Nephron (organoid): ENCODE results near the gene C3orf38.
"Not testable (repeated sequence)": the region's sequence is repeated elsewhere in the genome, so short reads cannot be mapped to it uniquely, and the experiment has no call there.

Experiments used
- H3K27ac Mint-ChIP-seq, 3 experiments: 2 replicates each; pipeline ENCODE4 v1.8.0; 2020; ENCODE audit warnings: mixed read lengths in 3 of 3, mild to moderate bottlenecking in 2 of 3, moderate library complexity in 1 of 3
- H3K27me3 Mint-ChIP-seq: 2 replicates; pipeline ENCODE4 v1.8.0; 2021; ENCODE audit warnings: low read depth, mild to moderate bottlenecking, moderate library complexity, mixed read lengths
- H3K36me3 Mint-ChIP-seq: 2 replicates; pipeline ENCODE4 v1.8.0; 2020; ENCODE audit warnings: low read depth, mixed read lengths
- H3K4me1 Mint-ChIP-seq: 2 replicates; pipeline ENCODE4 v1.8.0; 2020; ENCODE audit warnings: mixed read lengths
- H3K4me3 Mint-ChIP-seq, 3 experiments: 2 replicates each; pipeline ENCODE4 v1.8.0; 2020; ENCODE audit warnings: mild to moderate bottlenecking in 3 of 3, mixed read lengths in 3 of 3, moderate library complexity in 2 of 3
- H3K9me3 Mint-ChIP-seq: 2 replicates; pipeline ENCODE4 v1.8.0; 2020; ENCODE audit warnings: mixed read lengths
- CTCF ChIP-seq, 3 experiments: fragments of 200-600 bp; sonication (generic); IDR thresholded peaks; one replicate each; pipeline ENCODE4 v1.5.0; 2021; ENCODE audit warnings: antibody characterized with exemption in 3 of 3; ENCODE audit not compliant: unreplicated experiment in 3 of 3

C3orf38 gene

DNA sequence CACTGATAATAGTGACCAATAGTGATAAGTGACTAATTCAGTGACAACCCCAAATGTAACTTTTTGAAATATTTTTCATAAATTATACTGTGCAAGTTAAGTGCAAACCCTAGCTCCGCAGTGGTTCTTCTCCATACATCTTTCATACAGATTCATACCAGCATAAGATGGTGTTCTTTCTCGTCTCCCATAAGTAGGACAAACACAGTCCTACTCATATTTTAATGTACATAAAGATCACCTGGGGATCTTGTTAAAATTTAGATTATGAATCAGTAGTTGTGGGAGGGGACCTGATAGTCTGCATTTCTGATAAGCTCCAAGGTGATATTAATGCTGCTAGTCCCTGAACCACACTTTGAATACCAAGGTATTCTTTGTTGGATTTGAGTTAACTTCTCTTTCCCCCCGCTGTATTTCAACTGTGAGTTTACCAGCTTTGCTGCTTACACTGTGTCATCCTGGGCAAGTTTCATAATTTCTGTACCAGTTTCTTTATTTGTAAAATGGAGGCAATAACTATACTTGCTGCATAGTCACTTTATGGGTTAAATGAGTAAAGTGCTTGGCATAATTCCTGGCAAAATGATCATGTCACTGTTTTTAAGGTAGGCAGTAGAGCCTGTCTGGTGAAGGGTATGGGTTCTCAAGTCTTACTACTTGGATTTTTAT is 34.7 kb upstream of the C3orf38 start:
- no peak for TF ChIP-seq CTCF (IDR thresholded peaks at IDR 0.05; ENCODE audit: unreplicated experiment in 3 of 3)
- no peaks in the 10 kb centered on the region for H3K9me3 Mint-ChIP-seq
- H3K4me1 Mint-ChIP-seq = no peaks in the 10 kb centered on the region
- no peaks in the 10 kb centered on the region for H3K27me3 Mint-ChIP-seq
- no peak overlapping the region for H3K27ac Mint-ChIP-seq
- H3K4me3 Mint-ChIP-seq = no peak overlapping the region
- peaks cover 24% of the 10 kb centered on the region for H3K36me3 Mint-ChIP-seq

GRCh38 chr3:88117683-88118082 is 32.1 kb upstream of the C3orf38 start:
- H3K4me3 Mint-ChIP-seq = no peak overlapping the region
- H3K27ac Mint-ChIP-seq = no peak overlapping the region
- H3K4me1 Mint-ChIP-seq = no peaks in the 10 kb centered on the region
- no peaks in the 10 kb centered on the region for H3K27me3 Mint-ChIP-seq
- TF ChIP-seq CTCF (IDR thresholded peaks at IDR 0.05; ENCODE audit: unreplicated experiment in 3 of 3) = no peak
- peaks cover 32% of the 10 kb centered on the region for H3K36me3 Mint-ChIP-seq
- H3K9me3 Mint-ChIP-seq = no peaks in the 10 kb centered on the region

- H3K9me3 Mint-ChIP-seq, H3K4me3 Mint-ChIP-seq, H3K4me1 Mint-ChIP-seq, H3K27me3 Mint-ChIP-seq, H3K27ac Mint-ChIP-seq: not testable (repeated sequence)
- H3K36me3 Mint-ChIP-seq = peaks cover 32% of the 10 kb centered on the region
Measured at GRCh38 chr3:88118603-88119002, 31.2 kb upstream of the C3orf38 start.

GRCh38 chr3:88123526-88123925 is 26.2 kb upstream of the C3orf38 start:
- Mint-ChIP-seq H3K4me3 (no peak overlapping the region), H3K27me3 (no peaks in the 10 kb centered on the region), H3K27ac (no peak overlapping the region), H3K4me1 (no peaks in the 10 kb centered on the region), H3K9me3 (no peaks in the 10 kb centered on the region), H3K36me3 (peaks cover 26% of the 10 kb centered on the region)
- no peak for TF ChIP-seq CTCF (IDR thresholded peaks at IDR 0.05; ENCODE audit: unreplicated experiment in 3 of 3)

DNA sequence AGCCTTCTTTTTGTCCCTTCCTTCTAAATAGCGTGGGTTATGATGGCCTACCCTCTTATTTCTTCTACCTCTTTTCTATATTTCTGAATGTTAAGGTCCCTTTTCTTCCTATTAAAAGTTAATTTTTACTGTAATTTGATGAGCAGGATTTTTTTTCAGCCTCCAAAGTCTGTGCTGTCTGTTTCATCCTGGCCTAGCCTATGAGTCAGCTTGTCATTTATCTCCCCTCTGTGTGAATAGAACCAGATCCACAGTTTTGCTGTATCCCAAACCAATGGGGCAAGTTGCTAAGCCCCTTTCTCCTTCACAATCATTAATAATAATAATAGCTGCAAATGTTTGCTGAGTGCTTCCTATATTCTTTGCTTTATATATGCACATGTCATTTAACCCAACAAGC is 18.1 kb upstream of the C3orf38 start:
- Mint-ChIP-seq H3K27me3 (no peaks in the 10 kb centered on the region), H3K36me3 (peaks cover 29% of the 10 kb centered on the region), H3K27ac (no peak overlapping the region), H3K9me3 (no peaks in the 10 kb centered on the region), H3K4me1 (peaks cover 5% of the 10 kb centered on the region), H3K4me3 (no peak overlapping the region)
- no peak for TF ChIP-seq CTCF (IDR thresholded peaks at IDR 0.05; ENCODE audit: unreplicated experiment in 3 of 3)

GRCh38 chr3:88132894-88133293 is 16.9 kb upstream of the C3orf38 start:
- peaks cover 5% of the 10 kb centered on the region for H3K4me1 Mint-ChIP-seq
- TF ChIP-seq CTCF (IDR thresholded peaks at IDR 0.05; ENCODE audit: unreplicated experiment in 3 of 3) = no peak
- peaks cover 27% of the 10 kb centered on the region for H3K36me3 Mint-ChIP-seq
- no peak overlapping the region for H3K27ac Mint-ChIP-seq
- H3K9me3 Mint-ChIP-seq = no peaks in the 10 kb centered on the region
- H3K4me3 Mint-ChIP-seq = no peak overlapping the region
- H3K27me3 Mint-ChIP-seq = no peaks in the 10 kb centered on the region
